Effector CD4-positive, alpha-beta T cell (primary cell): ENCODE measurements around the gene DBF4B.
"Not testable (repeated sequence)": the region's sequence is repeated elsewhere in the genome, so short reads cannot be mapped to it uniquely, and the experiment has no call there.

Experiments used
- DNase-seq: peaks from one replicate; pipeline ENCODE4 v3.0.0-alpha.2; 2020
- total RNA-seq: gene quantifications from one replicate; lab custom pipeline; 2026; lab: John Stamatoyannopoulos, UW

Gene DBF4B, protein sequence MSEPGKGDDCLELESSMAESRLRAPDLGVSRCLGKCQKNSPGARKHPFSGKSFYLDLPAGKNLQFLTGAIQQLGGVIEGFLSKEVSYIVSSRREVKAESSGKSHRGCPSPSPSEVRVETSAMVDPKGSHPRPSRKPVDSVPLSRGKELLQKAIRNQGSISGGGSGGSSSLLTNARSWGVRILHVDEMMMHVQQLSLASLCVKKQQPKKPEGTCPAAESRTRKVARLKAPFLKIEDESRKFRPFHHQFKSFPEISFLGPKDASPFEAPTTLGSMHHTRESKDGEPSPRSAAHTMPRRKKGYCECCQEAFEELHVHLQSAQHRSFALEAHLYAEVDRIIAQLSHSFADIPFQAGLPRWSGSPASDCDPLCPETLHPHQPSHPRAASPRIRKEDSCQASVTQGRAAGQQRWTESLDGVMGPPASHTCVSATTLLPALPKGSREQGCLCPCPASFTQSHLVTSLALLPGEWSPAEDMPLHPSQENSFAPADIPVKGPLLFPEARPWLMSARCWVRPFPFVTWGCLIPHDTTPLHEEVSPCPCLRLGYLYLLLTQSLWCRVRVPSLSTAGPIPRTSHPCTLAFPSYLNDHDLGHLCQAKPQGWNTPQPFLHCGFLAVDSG
- total RNA-seq: 4.5 reads per million, percentile 18 among the genes with 10 or more reads in this experiment

DNA sequence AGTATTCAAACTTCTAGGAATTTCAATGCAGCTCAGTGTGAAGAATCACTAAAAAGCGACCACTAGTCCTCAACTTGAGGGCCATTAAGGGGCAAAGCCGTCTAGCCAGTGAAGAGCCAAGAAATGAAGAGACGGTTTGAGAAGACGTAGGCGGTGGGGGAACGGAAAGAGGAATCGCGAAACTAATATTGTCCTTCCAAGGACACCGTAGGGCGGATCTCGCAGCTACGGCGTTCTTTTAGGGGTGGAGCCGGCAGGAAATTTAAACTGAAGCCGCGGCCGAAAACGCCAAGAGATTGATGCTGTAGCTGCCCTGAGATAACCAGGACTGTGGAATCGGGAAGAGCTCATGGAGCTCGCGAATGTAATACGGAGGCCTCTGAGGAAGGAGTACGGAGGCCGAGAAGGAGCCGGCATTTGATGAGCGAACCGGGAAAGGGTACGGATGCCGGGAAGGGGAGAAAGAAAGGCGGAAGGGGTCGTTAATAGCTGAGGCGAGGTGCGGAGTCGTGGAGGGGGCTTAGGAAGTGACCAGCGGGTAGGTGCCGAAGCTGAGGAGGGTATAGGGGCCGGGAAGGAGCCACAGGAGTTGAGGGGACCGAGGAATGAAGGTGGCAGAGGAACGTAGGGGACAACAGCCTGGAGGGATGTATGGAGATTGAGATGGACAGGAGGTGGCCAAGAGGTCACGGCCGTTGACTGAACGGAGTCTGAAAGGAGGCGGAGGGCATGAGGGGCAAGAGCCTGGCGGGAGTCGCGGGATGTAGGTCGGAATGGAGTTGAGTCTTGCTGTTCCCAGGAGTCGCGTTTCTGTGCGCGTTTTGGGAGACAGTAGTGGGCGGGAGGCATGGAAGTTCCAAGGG is at the start of gene DBF4B:
DBF4B (plus strand) TSS at position 265 of the 863 bp plus-strand sequence; CDS start at position 421, 156 bp downstream.
- peak; percentile 83 for DNase-seq

DNA sequence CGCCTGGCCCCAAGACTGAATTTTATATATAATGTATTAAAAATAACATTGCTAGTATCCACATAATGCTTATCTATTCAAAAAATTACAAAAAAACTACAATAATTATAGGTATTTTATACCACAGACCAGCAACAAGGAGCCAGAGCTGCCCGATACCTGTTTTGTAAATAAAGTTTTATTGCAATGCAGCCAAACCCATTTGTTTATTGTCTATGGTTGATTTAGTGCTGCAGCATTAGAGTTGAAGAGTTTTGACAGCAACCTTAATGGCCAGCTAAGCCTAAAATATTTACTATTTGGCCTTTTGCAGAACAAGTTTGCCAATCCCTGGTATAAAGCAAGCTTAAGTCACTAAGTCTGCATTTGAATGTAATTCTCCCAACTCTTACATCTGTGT is 46.6 kb upstream of the DBF4B start:
- DNase-seq: no peak

DNA sequence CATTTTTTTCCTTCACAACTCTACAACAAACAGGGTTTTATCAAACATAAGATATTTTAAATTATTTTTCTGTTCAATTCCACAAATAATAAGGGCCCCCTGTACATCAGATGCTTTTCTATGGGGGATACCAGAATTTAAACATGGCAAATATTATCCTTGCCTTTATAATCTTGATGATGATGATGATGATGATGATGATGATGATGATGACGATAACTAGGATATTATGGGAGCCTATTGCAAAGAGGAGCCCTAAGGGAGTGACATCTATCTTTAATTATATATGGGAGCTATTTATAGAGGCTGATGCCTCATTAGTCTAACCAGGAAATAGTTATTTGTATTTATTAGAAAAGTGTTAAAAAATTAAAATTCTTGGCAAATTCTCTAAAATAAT is 45.4 kb upstream of the DBF4B start:
- no peak for DNase-seq

DNA sequence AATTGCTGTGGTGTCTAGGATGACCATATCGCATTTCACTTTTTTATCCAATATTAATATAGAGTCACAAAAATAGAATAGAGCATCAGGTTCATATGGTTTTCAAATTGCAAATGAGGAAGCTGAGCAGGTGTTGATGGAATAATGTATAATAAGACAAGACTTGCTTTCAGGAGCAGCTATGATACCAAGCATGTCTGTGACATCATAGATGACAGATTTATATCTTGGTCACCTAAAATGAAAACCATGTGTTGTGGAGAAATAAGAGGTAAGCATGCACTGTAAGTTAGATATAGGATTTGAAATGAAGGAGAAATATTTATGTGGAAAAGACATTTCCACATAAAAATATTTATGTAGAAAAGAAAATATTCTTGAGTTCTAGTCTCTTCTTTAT is 43.6 kb upstream of the DBF4B start:
- no peak for DNase-seq

DNA sequence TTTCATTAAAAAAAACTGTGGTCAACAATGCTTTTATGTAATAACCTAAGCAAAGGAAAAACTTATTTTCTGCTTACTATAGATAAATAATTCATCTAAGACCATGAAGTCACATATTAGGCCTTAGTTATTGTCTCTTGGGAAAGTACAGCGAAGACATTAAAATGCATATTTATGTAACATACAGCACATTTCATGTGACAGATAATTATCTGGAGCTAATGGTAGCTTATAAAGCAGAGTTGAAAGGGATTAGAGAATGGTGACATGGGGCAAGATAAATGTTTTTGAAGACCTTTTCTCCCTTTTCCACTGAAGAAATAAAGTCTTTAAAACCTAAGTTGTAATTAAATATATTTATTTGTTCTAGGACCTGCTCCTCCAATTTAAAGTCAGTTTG is 42.5 kb upstream of the DBF4B start:
- DNase-seq: no peak

DNA sequence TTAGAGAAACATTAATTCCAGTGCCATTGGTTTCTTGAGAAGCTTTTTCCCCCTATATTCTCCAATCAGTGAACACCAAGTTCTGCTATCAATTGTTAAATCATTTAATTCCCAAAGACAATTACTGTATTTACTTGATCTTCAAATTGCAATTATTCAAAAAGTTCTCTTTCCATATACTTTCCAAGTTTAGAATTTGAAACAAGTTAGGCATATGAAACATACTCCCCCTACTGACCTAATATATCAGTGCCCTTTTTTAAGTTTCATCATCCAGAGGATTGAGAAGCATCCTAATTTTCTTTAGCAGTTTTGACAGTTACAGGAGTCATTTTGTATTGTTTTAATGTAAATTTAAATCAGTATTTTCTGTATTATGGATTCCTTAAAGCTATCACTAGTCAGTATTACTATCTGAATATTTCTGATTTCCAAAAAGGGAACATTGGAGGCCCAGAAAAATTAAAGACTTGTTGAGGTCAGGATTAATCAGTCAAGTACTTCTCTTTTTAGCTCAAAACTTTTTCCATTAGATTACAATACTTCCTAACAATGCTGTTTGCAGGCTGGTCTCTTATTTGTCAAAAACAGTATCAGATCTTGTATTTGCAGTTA is 35.9 kb upstream of the DBF4B start:
- DNase-seq: no peak

DNA sequence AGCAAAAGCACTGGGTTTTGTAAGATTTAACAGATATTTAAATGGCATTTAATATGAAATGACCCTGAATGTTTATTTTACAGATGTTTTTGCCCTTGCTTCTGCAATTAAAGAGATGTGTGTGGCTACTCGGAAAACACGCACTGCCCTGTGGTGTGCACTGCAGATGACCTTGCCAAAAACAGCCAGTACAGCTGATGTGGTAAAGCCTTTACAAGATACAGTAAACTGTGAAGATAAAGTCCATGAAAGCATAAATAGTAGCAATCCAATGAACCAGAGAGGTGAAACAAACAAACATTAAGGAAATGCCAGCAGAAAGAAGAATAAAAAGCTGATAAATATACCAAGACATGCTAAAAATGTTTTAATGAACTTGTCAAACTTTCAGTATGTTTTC is 34.6 kb upstream of the DBF4B start:
- no peak for DNase-seq

DNA sequence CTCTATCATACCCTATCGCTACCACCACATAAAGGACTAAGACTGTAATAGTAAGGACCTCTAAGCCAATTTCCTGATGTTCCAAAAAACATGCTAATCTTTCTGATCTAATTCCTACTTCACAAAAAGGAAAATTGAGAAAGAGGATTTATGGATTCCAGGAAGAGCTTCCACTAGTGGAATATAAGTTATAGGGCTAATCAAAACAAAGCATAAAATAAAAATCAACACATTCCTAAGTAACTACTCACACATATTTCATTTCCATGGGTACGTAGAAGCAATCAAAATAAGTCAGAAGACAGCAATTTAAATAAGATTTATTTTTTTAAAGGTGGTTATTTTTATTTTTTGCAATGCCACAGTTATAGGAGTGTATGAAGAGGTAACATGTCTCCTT is 31.3 kb upstream of the DBF4B start:
- DNase-seq: no peak

DNA sequence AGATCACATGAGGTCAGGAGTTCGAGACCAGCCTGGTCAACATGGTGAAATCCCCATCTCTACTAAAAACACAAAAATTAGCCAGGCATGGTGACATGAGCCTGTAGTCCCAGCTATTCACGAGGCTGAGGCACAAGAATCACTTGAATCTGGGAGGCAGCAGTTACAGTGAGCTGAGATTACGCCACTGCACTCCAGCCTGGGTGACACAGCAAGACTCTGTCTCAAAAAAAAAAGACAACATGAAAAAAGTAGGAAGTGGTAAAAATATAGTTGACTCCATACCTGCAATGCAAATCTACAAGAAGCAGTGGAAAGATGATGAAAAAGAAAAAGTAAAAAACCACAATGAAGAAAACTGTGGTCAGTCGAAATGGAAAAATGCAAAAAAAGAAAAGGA is 25.2 kb upstream of the DBF4B start:
- DNase-seq: not testable (repeated sequence)

DNA sequence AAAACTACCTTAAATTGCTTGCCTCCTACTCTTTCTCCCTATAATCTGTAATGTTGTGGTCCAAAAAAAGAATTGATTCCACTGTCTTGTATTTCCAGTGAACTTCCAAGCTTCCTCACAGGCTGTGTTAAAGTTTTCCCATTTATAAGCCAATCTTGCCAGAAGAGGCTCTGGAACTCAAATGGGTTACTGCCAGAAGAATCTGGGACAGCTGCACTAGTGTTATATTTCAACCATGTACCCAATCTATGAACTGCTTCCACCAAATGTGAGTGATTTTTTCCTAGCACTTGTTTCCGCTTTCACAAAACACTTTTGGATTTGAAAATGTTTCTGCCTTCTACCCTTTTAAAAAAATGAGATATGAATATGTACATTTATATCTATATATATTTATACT is 20.7 kb upstream of the DBF4B start:
- no peak for DNase-seq

DNA sequence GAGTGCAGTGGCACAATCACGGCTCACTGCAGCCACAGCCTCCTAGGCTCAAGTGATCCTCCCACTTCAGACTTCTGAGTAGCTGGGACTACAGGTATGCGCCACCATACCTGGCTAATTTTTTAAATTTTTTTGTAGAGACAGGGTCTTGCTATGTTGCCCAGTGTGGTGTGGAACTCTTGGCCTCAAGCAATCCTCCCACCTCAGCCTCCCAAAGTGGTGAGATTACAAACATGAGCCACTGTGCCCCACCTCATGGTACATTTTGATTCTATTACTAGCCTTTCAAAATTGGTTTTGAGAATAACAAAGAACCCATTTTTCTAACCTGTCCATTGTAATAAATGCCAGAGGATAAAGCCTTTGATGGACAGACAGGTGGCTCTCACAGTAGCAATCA is 20.3 kb upstream of the DBF4B start:
- no peak for DNase-seq

DNA sequence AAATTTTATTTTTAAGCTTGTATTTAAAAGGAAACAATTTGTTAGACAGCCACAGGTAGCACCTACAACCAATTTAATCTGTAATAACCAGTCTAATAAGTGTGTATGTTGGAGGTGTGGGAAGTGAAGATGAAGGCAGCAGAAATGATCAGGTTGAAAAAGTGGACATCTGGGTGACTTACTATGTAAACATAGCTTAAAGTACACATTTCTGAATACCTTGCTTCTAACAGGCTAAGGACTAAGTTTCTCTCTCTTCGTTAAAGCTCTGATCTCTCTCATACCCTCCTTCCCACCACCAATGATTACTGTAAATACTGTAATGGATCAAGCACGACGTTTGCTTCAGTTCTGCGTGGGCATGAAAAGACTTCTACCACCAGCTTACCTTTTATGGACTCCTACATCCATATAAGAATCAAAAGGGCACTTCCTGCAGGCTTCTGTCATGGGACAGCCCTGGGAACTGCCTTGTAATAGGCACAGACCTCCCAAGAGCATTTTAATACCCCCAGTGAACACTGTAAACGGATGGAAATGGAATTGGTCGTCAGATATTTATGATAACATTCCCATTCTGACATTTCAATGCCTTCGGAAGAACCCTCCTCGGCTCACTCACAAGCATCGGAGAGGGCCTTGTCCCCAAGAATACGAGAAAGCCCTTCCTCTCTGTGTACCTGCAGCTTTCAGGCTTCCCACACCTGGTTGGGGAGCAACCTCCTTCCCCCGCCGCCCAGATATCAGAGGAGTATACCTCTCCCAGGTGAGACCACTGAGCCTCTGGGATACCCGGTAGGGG is 19.6 kb upstream of the DBF4B start:
- no peak for DNase-seq

DNA sequence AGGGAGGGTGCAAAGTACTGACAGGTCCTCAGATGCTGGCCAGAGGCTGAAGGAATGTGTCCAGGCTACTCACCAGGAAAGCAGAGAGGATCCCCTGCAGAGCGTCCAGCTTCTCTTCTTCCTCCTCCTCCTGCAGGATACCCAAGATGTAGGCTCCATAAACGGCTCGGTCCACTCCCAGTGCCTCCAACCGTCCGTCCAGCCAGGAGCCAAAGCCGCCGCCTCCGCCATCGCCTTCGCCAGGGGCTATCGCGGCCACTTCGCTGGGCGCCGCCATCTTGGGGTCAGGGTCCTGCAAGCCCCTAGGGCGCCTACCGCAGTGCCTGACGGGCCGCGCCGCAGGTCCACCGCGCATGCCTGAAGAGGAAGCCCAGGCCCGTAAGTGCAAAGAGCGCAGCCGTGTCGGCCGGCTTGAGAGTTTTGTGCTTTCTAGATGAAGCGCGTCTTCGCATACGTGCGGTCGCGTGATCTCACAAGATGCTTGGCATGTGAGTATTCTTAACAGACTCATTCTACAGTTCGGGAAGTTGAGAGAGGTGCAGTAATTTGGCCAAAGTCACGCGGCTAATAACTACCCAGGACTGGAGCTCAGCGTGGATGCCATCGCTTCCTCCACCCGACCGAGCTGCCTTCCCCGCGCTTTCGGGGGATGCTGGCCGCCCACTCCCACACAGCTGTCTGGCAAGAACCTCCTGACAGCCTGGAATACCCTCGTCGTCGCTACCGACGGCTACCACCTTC is 18.8 kb upstream of the DBF4B start, which contains the start of gene CCDC43:
CCDC43 (minus strand) TSS at position 300 of the 741 bp plus-strand sequence; CDS start at position 277, 23 bp downstream.
- peak; percentile 87 for DNase-seq

DNA sequence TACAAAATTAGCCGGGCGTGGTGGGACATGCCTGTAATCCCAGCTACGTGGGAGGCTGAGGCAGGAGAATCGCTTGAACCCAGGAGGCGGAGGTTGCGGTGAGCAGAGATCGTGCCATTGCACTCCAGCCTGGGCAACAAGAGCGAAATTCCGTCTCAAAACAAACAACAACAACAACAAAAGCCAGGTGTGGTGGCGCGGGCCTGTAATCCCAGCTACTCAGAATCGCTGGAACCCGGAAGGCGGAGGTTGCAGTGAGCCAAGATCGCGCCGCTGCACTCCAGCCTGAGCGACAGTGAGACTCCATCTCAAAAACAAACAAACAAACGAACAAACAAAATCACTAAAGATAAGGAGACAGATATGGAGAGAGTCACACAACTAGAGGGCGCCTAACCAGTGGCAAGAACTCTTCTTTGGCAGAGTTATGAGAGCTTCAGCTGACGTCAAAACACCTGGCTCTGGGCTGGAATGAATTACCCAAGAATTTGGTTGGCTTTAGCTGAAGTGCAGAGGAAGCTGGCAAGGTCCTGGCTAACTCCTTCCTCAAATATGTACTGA is 17.6 kb upstream of the DBF4B start:
- not testable (repeated sequence) for DNase-seq

DNA sequence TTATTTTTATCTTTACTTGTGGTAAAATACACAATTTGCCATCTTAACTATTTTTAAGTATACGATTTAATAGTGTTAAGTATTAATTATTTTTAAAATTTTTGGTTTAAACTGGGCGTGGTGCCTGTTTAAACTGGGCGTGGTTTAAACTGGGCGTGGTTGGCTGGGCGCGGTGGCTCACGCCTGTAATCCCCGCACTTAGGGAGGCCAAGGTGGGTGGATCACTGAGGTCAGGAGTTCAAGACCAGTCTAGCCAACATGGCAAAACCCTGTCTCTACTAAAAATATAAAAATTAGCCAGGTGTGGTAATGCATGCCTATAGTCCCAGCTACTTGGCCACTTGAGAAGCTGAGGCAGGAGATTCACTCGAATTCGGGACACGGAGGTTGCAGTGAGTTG is 14.9 kb upstream of the DBF4B start:
- no peak for DNase-seq

DNA sequence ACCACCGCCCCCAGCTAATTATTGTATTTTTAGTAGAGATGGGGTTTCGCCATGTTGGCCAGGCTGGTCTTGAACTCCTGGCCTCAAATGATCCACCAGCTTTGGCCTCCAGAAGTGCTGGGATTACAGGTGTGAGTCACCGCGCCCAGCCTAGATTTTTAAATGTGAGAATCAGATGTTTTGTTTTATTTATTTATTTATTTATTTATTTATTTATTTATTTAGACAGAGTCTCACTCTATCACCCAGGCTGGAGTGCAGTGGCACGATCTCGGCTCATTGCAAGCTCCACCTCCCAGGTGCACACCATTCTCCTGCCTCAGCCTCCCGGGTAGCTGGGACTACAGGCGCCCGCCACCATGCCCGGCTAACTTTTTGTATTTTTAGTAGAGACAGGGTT is 8.2 kb upstream of the DBF4B start:
- DNase-seq: not testable (repeated sequence)

DNA sequence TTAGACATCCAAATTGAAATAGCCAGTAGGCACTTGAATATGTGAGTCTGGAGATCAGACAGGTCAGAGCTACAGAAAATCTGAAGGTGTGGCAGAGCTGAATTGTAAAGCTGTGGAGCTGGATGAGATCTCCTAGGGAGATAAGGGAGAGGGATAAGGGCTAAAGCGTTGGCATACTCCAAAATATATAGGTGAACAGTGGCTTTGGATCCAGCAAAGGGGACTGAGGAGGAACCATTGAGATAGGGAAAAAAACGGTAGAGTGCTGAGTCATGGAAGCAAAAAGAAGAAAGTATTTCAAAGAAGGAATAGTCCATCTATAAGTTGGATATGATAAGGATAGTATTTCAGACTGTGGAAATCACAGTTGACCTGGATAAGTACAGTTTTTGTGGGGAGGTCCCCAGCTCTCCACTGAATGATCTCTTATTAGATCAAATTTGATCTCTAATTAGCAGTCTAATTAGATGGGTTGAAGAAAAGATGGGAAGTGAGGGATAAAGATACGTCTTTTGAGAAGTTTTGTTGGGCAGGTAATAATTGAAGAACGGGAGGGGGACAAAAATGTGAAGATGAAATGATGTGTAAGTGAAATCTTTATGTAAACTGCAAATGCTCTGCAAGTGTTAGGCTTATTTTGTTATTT is 587 bp upstream of the DBF4B start:
- DNase-seq: no peak

DNA sequence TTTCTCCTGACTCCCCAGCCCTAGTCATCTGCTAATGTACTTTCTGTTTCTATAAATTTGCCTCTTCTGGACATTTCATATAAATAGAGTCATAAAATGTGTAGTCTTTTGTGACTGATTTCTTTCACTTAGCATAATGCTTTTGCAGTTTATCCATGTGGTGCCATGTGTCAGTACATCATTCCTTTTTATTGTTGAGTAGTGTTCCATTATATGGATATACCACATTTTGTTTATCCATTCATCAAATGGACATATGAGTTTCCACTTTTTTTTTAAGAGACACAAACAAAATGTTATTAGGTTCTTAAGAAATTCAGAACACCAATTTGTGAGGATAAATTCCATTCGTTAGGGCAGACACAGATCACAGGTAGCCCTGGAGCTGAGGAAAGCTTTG is 11.0 kb downstream of the DBF4B start:
- DNase-seq: no peak

DNA sequence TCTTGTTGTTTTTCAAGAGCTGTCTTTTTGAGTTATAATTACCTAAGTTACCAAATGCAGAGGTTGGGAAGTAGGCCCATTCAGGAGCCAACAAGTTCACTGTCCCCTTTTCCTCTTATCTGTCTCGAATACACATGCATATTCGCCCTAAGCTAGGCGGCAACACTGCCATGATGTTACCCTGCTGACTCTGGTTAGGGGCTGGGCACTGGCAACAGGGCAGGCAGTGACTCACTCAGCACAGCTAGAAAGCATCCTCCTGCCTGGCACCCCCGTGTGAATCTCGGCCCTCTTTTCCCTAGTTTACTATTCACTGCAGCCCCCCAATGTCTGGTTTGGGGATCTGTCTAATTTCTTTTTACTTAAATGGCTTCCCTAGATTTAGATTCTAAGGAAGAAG is 13.8 kb downstream of the DBF4B start:
- no peak for DNase-seq

DNA sequence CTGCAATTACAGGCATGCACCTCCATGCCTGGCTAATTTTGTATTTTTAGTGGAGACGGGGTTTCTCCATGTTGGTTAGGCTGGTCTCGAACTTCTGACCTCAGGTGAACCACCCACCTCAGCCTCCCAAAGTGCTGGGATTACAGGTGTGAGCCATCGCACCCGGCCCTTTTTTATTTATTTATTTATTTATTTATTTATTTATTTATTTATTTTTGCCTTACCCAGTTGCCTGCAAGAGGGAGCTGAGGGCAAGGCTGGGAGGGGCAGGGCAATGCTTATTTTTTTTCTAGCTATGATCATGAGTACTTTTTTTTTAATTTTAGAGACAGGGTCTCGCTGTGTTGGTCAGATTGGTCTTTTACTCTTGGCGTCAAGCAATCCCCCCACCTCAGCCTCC is 17.7 kb downstream of the DBF4B start:
- DNase-seq: not testable (repeated sequence)
